GM23338 (cell line): ENCODE data around the gene EPHA6. TPM values are rescaled to one million over a fixed set of nuclear protein-coding genes. Genes with fewer than 3 reads are reported as not detected.

Experiments
- ATAC-seq: fragments of 200-7000 bp; cut with Tn5 transposase; 3 replicates; pipeline ENCODE4 v1.9.1; 2020
- DNase-seq: peaks from one replicate; pipeline ENCODE4 v3.0.0-alpha.2; 2015; ENCODE audit warnings: low spot score
- H2AFZ ChIP-seq: fragments of 200-600 bp; sonication (generic); 2 replicates; pipeline ENCODE4 v1.8.0; 2016; ENCODE audit warnings: antibody characterized with exemption, mild to moderate bottlenecking, moderate library complexity
- H3F3A ChIP-seq: fragments of 200-600 bp; sonication (generic); replicated peaks from 2 replicates; pipeline ENCODE4 v1.8.0; 2017; ENCODE audit warnings: antibody characterized with exemption, mixed run types, low read depth
- H3K27ac ChIP-seq: fragments of 200-600 bp; sonication (generic); 2 replicates; pipeline ENCODE4 v1.6.1; 2016; ENCODE audit warnings: low read depth
- H3K27me3 ChIP-seq: fragments of 200-600 bp; sonication (generic); 2 replicates; pipeline ENCODE4 v1.8.0; 2016; ENCODE audit warnings: mild to moderate bottlenecking, mixed run types, moderate library complexity; ENCODE audit not compliant: insufficient read depth
- H3K36me3 ChIP-seq: fragments of 200-600 bp; sonication (generic); 2 replicates; pipeline ENCODE4 v1.8.0; 2016; ENCODE audit warnings: mild to moderate bottlenecking; ENCODE audit not compliant: insufficient read depth
- H3K4me1 ChIP-seq: fragments of 200-600 bp; sonication (generic); 2 replicates; pipeline ENCODE4 v1.8.0; 2016; ENCODE audit warnings: mild to moderate bottlenecking, moderate library complexity; ENCODE audit not compliant: insufficient read depth
- H3K4me2 ChIP-seq: fragments of 200-600 bp; sonication (generic); 2 replicates; pipeline ENCODE4 v1.7.1; 2017; ENCODE audit warnings: mixed run types
- H3K4me3 ChIP-seq: fragments of 200-600 bp; sonication (generic); 2 replicates; pipeline ENCODE4 v1.6.1; 2016; ENCODE audit warnings: mixed run types
- H3K79me2 ChIP-seq: fragments of 200-600 bp; sonication (generic); replicated peaks from 2 replicates; pipeline ENCODE4 v1.8.0; 2017; ENCODE audit warnings: mild to moderate bottlenecking; ENCODE audit not compliant: insufficient read depth
- H3K9me2 ChIP-seq: fragments of 200-600 bp; sonication (generic); 2 replicates; pipeline ENCODE4 v1.8.0; 2017; ENCODE audit not compliant: insufficient read depth
- H4K20me1 ChIP-seq: fragments of 200-600 bp; sonication (generic); replicated peaks from 2 replicates; pipeline ENCODE4 v1.8.0; 2017; ENCODE audit warnings: mild to moderate bottlenecking; ENCODE audit not compliant: insufficient read depth
- H3K27ac Mint-ChIP-seq: 2 replicates; pipeline ENCODE4 v1.8.0; 2020; ENCODE audit warnings: inconsistent platforms, mild to moderate bottlenecking, moderate library complexity, mixed read lengths
- H3K27me3 Mint-ChIP-seq: 3 replicates; pipeline ENCODE4 v1.8.0; 2022; ENCODE audit warnings: low read depth, mild to moderate bottlenecking, moderate library complexity, mixed read lengths, inconsistent platforms; ENCODE audit not compliant: insufficient read depth, poor library complexity
- H3K36me3 Mint-ChIP-seq: 3 replicates; pipeline ENCODE4 v1.8.0; 2021; ENCODE audit warnings: low read depth, mild to moderate bottlenecking, inconsistent platforms, moderate library complexity, mixed read lengths
- H3K4me1 Mint-ChIP-seq: 3 replicates; pipeline ENCODE4 v1.8.0; 2020; ENCODE audit warnings: mild to moderate bottlenecking, inconsistent platforms, mixed read lengths
- H3K4me3 Mint-ChIP-seq: 3 replicates; pipeline ENCODE4 v1.8.0; 2021; ENCODE audit warnings: moderate library complexity, mild to moderate bottlenecking, inconsistent platforms, mixed read lengths
- H3K9me3 Mint-ChIP-seq: 3 replicates; pipeline ENCODE4 v1.8.0; 2020; ENCODE audit warnings: moderate library complexity, mild to moderate bottlenecking, inconsistent platforms, mixed read lengths
- CREB1 ChIP-seq: fragments of 250-450 bp; sonication (Bioruptor Pico); IDR thresholded peaks from 2 replicates; pipeline ENCODE4 v1.5.0; 2020; ENCODE audit warnings: low read depth, mild to moderate bottlenecking, moderate library complexity
- CTCF ChIP-seq, 2 experiments: fragments of 200-600 bp in 1 of 2; sonication (generic) in 1 of 2; conservative IDR thresholded peaks; 2 replicates each; pipeline versions ENCODE4 v1.5.1 to v1.6.1; 2016 to 2017; ENCODE audit warnings: antibody characterized with exemption in 2 of 2, low read depth in 2 of 2, mild to moderate bottlenecking in 2 of 2, moderate library complexity in 1 of 2
- EZH2 ChIP-seq: fragments of 200-600 bp; sonication (generic); IDR thresholded peaks from one replicate; pipeline ENCODE4 v1.8.0; 2017; ENCODE audit warnings: antibody characterized with exemption, mild to moderate bottlenecking, low read depth; ENCODE audit not compliant: unreplicated experiment
- EZH2phosphoT487 ChIP-seq: fragments of 200-600 bp; sonication (generic); IDR thresholded peaks from one replicate; pipeline ENCODE4 v1.8.1; 2018; ENCODE audit warnings: antibody characterized with exemption; ENCODE audit not compliant: unreplicated experiment
- JUNB ChIP-seq: IDR thresholded peaks from one replicate; pipeline ENCODE4 v1.6.1; 2016; ENCODE audit warnings: antibody characterized with exemption; ENCODE audit not compliant: unreplicated experiment
- NANOG ChIP-seq: IDR thresholded peaks from 2 replicates; pipeline ENCODE4 v1.6.1; 2016; ENCODE audit warnings: antibody characterized with exemption, borderline replicate concordance
- POLR2AphosphoS5 ChIP-seq: IDR thresholded peaks from 2 replicates; pipeline ENCODE4 v1.6.1; 2016; ENCODE audit warnings: antibody characterized with exemption, low read depth
- STAT1 ChIP-seq: IDR thresholded peaks from one replicate; pipeline ENCODE4 v1.6.1; 2016; ENCODE audit warnings: antibody characterized with exemption; ENCODE audit not compliant: unreplicated experiment
- ZNF114 ChIP-seq: fragments of 250-450 bp; sonication (Bioruptor Pico); IDR thresholded peaks from 2 replicates; pipeline ENCODE4 v1.5.0; 2020; ENCODE audit warnings: mild to moderate bottlenecking, moderate library complexity
- ZNF331 ChIP-seq: fragments of 250-450 bp; sonication (Bioruptor Pico); IDR thresholded peaks from 2 replicates; pipeline ENCODE4 v1.5.0; 2020; ENCODE audit warnings: low read depth, mild to moderate bottlenecking, moderate library complexity
- polyA plus RNA-seq: library from polyadenylated mRNA; unstranded; fragments of >200 nt; fragmentation: Nextera tagmentation; extraction: Ambion mirVana; gene quantifications from 2 replicates; pipeline ENCODE4 v1.2.1, GENCODE V29; 2016
- total RNA-seq: library from RNA; depleted of rRNA; stranded (reverse); fragments of >200 nt; shearing (Covaris generic); gene quantifications from 2 replicates; pipeline ENCODE4 v1.2.3, GENCODE V29; 2014
- TF ChIP-seq, protein P1 (sequence below): fragments of 250-450 bp; sonication (Bioruptor Pico); IDR thresholded peaks from 2 replicates; pipeline ENCODE4 v1.5.0; 2020; ENCODE audit warnings: mild to moderate bottlenecking, moderate library complexity
- TF ChIP-seq, protein P2 (sequence below): IDR thresholded peaks from 2 replicates; pipeline ENCODE4 v1.6.1; 2016; ENCODE audit warnings: antibody characterized with exemption
- TF ChIP-seq, protein P3 (sequence below): IDR thresholded peaks from one replicate; pipeline ENCODE4 v1.6.1; 2018; ENCODE audit warnings: antibody characterized with exemption; ENCODE audit not compliant: unreplicated experiment

EPHA6 gene
- total and polyA plus RNA-seq, 2 experiments from 2014 or later: 0.37 to 2.6 TPM

GRCh38 chr3:96865605-96866004 is 51.2 kb downstream of the EPHA6 start:
- H3F3A ChIP-seq: no peaks in the 10 kb centered on the region
- peak overlapping the region; percentile 56 for H3K27ac Mint-ChIP-seq
- no peaks in the 10 kb centered on the region for H3K79me2 ChIP-seq
- DNase-seq (no peak), ATAC-seq (no peak)
- H3K9me2 ChIP-seq: no peaks in the 10 kb centered on the region
- no peaks in the 10 kb centered on the region for H3K4me1 Mint-ChIP-seq
- H4K20me1 ChIP-seq: no peaks in the 10 kb centered on the region
- no peak overlapping the region for H2AFZ ChIP-seq
- H3K36me3 Mint-ChIP-seq: no peaks in the 10 kb centered on the region
- no peaks in the 10 kb centered on the region for H3K4me1 ChIP-seq
- TF ChIP-seq ZNF331 (CRISPR knock-in tag) (no peak), EZH2phosphoT487 (no peak), CTCF (conservative IDR thresholded peaks at IDR 0.05; ENCODE audit: low read depth in 2 of 2) (no peak), STAT1 (no peak), JUNB (no peak), ZNF114 (no peak), CREB1 (CRISPR knock-in tag) (no peak), EZH2 (no peak), NANOG (no peak), POLR2AphosphoS5 (no peak)
- TF ChIP-seq, protein P1, sequence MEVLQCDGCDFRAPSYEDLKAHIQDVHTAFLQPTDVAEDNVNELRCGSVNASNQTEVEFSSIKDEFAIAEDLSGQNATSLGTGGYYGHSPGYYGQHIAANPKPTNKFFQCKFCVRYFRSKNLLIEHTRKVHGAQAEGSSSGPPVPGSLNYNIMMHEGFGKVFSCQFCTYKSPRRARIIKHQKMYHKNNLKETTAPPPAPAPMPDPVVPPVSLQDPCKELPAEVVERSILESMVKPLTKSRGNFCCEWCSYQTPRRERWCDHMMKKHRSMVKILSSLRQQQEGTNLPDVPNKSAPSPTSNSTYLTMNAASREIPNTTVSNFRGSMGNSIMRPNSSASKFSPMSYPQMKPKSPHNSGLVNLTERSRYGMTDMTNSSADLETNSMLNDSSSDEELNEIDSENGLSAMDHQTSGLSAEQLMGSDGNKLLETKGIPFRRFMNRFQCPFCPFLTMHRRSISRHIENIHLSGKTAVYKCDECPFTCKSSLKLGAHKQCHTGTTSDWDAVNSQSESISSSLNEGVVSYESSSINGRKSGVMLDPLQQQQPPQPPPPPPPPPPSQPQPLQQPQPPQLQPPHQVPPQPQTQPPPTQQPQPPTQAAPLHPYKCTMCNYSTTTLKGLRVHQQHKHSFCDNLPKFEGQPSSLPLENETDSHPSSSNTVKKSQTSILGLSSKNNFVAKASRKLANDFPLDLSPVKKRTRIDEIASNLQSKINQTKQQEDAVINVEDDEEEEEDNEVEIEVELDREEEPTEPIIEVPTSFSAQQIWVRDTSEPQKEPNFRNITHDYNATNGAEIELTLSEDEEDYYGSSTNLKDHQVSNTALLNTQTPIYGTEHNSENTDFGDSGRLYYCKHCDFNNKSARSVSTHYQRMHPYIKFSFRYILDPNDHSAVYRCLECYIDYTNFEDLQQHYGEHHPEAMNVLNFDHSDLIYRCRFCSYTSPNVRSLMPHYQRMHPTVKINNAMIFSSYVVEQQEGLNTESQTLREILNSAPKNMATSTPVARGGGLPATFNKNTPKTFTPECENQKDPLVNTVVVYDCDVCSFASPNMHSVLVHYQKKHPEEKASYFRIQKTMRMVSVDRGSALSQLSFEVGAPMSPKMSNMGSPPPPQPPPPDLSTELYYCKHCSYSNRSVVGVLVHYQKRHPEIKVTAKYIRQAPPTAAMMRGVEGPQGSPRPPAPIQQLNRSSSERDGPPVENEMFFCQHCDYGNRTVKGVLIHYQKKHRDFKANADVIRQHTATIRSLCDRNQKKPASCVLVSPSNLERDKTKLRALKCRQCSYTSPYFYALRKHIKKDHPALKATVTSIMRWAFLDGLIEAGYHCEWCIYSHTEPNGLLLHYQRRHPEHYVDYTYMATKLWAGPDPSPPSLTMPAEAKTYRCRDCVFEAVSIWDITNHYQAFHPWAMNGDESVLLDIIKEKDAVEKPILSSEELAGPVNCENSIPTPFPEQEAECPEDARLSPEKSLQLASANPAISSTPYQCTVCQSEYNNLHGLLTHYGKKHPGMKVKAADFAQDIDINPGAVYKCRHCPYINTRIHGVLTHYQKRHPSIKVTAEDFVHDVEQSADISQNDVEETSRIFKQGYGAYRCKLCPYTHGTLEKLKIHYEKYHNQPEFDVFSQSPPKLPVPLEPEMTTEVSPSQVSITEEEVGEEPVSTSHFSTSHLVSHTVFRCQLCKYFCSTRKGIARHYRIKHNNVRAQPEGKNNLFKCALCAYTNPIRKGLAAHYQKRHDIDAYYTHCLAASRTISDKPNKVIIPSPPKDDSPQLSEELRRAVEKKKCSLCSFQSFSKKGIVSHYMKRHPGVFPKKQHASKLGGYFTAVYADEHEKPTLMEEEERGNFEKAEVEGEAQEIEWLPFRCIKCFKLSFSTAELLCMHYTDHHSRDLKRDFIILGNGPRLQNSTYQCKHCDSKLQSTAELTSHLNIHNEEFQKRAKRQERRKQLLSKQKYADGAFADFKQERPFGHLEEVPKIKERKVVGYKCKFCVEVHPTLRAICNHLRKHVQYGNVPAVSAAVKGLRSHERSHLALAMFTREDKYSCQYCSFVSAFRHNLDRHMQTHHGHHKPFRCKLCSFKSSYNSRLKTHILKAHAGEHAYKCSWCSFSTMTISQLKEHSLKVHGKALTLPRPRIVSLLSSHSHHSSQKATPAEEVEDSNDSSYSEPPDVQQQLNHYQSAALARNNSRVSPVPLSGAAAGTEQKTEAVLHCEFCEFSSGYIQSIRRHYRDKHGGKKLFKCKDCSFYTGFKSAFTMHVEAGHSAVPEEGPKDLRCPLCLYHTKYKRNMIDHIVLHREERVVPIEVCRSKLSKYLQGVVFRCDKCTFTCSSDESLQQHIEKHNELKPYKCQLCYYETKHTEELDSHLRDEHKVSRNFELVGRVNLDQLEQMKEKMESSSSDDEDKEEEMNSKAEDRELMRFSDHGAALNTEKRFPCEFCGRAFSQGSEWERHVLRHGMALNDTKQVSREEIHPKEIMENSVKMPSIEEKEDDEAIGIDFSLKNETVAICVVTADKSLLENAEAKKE (CRISPR knock-in tag): no peak
- TF ChIP-seq, protein P2, sequence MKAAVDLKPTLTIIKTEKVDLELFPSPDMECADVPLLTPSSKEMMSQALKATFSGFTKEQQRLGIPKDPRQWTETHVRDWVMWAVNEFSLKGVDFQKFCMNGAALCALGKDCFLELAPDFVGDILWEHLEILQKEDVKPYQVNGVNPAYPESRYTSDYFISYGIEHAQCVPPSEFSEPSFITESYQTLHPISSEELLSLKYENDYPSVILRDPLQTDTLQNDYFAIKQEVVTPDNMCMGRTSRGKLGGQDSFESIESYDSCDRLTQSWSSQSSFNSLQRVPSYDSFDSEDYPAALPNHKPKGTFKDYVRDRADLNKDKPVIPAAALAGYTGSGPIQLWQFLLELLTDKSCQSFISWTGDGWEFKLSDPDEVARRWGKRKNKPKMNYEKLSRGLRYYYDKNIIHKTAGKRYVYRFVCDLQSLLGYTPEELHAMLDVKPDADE: no peak
- TF ChIP-seq, protein P3, sequence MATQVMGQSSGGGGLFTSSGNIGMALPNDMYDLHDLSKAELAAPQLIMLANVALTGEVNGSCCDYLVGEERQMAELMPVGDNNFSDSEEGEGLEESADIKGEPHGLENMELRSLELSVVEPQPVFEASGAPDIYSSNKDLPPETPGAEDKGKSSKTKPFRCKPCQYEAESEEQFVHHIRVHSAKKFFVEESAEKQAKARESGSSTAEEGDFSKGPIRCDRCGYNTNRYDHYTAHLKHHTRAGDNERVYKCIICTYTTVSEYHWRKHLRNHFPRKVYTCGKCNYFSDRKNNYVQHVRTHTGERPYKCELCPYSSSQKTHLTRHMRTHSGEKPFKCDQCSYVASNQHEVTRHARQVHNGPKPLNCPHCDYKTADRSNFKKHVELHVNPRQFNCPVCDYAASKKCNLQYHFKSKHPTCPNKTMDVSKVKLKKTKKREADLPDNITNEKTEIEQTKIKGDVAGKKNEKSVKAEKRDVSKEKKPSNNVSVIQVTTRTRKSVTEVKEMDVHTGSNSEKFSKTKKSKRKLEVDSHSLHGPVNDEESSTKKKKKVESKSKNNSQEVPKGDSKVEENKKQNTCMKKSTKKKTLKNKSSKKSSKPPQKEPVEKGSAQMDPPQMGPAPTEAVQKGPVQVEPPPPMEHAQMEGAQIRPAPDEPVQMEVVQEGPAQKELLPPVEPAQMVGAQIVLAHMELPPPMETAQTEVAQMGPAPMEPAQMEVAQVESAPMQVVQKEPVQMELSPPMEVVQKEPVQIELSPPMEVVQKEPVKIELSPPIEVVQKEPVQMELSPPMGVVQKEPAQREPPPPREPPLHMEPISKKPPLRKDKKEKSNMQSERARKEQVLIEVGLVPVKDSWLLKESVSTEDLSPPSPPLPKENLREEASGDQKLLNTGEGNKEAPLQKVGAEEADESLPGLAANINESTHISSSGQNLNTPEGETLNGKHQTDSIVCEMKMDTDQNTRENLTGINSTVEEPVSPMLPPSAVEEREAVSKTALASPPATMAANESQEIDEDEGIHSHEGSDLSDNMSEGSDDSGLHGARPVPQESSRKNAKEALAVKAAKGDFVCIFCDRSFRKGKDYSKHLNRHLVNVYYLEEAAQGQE: no peak
- H3K4me3 Mint-ChIP-seq: no peak overlapping the region
- H3K36me3 ChIP-seq: no peaks in the 10 kb centered on the region
- no peaks in the 10 kb centered on the region for H3K9me3 Mint-ChIP-seq
- H3K4me3 ChIP-seq: no peak overlapping the region
- H3K27ac ChIP-seq: no peak overlapping the region
- H3K27me3 ChIP-seq: no peaks in the 10 kb centered on the region
- peaks cover 2% of the 10 kb centered on the region for H3K27me3 Mint-ChIP-seq
- H3K4me2 ChIP-seq: no peak overlapping the region
